Endodermal cell (in vitro differentiated cells): ENCODE measurements around the gene FGFR2. TPM values are rescaled to one million over a fixed set of nuclear protein-coding genes. Genes with fewer than 3 reads are reported as not detected.
A peak's percentile ranks its signal among the peaks of the same experiment; 100 is the strongest.

Source experiments
- DNase-seq: peaks from one replicate; pipeline ENCODE4 v3.0.0-alpha.2; 2017
- H3K27ac ChIP-seq: 2 replicates; pipeline ENCODE4 v1.5.1; 2013; ENCODE audit warnings: mild to moderate bottlenecking, low read depth, low read length, moderate library complexity
- H3K27me3 ChIP-seq: 2 replicates; pipeline ENCODE4 v1.6.1; 2013; ENCODE audit warnings: mild to moderate bottlenecking, low read length, moderate library complexity; ENCODE audit not compliant: insufficient read depth, control insufficient read depth, poor library complexity, severe bottlenecking
- H3K36me3 ChIP-seq: 2 replicates; pipeline ENCODE4 v1.7.0; 2013; ENCODE audit warnings: mild to moderate bottlenecking, low read length, moderate library complexity; ENCODE audit not compliant: control insufficient read depth, insufficient read depth
- H3K4me1 ChIP-seq: one replicate; pipeline ENCODE4 v1.7.0; 2013; ENCODE audit warnings: low read length; ENCODE audit not compliant: control insufficient read depth, insufficient read depth
- H3K4me3 ChIP-seq: 2 replicates; pipeline ENCODE4 v1.5.1; 2013; ENCODE audit warnings: mild to moderate bottlenecking, low read length, moderate library complexity
- H3K9ac ChIP-seq: 2 replicates; pipeline ENCODE4 v1.6.1; 2013; ENCODE audit warnings: mild to moderate bottlenecking, low read length, moderate library complexity; ENCODE audit not compliant: poor library complexity, severe bottlenecking; ENCODE audit errors: extremely low read depth
- H3K9me3 ChIP-seq: 2 replicates; pipeline ENCODE4 v1.6.1; 2013; ENCODE audit warnings: mild to moderate bottlenecking, low read length, moderate library complexity; ENCODE audit not compliant: control insufficient read depth
- H3K27ac Mint-ChIP-seq: 2 replicates; pipeline ENCODE4 v1.8.0; 2020; ENCODE audit warnings: mixed read lengths
- H3K27me3 Mint-ChIP-seq: 2 replicates; pipeline ENCODE4 v1.8.0; 2021; ENCODE audit warnings: mild to moderate bottlenecking, mixed read lengths; ENCODE audit not compliant: insufficient read depth
- H3K36me3 Mint-ChIP-seq: 2 replicates; pipeline ENCODE4 v1.8.0; 2020; ENCODE audit warnings: low read depth, mixed read lengths
- H3K4me1 Mint-ChIP-seq: 2 replicates; pipeline ENCODE4 v1.8.0; 2020; ENCODE audit warnings: mixed read lengths
- H3K4me3 Mint-ChIP-seq: 2 replicates; pipeline ENCODE4 v1.8.0; 2020; ENCODE audit warnings: mild to moderate bottlenecking, moderate library complexity, mixed read lengths
- H3K9me3 Mint-ChIP-seq: 2 replicates; pipeline ENCODE4 v1.8.0; 2020; ENCODE audit warnings: mild to moderate bottlenecking, mixed read lengths
- CTCF ChIP-seq: fragments of 200-600 bp; sonication (generic); conservative IDR thresholded peaks from 2 replicates; pipeline ENCODE4 v1.5.0; 2021; ENCODE audit warnings: antibody characterized with exemption, mild to moderate bottlenecking
- WGBS, 2 experiments: methylation state at CpG; one replicate each; pipeline versions ENCODE4 v1.1.5 to v1.1.7; 2013; ENCODE audit warnings: missing lambda C conversion rate in 2 of 2, mixed read lengths in 1 of 2; ENCODE audit not compliant: insufficient coverage in 1 of 2, insufficient read length in 1 of 2; 5-methylcytosine and 5-hydroxymethylcytosine counted together
- total RNA-seq, 2 donors: library from RNA; stranded (reverse); fragmentation: NEBNext Ultra II Directional in 1 of 2; extraction: Animal tissue kit (Norgen Biotek cat#: 25700) in 1 of 2; gene quantifications; 2 replicates in 1 of 2; 3 replicates in 1 of 2; pipeline ENCODE4 v1.2.1, GENCODE V29; 2021

The FGFR2 gene
- total RNA-seq, 2 donors from 2014 or later = 56.5 to 77.0 TPM

GRCh38 chr10:121583857-121584256 lies 14.4 kb downstream of the FGFR2 start:
- Histone ChIP-seq H3K36me3 (peaks cover 44% of the 10 kb centered on the region), H3K9ac (no peak overlapping the region), H3K9me3 (peaks cover 15% of the 10 kb centered on the region), H3K4me3 (no peak overlapping the region), H3K27ac (no peak overlapping the region), H3K27me3 (peaks cover 2% of the 10 kb centered on the region), H3K4me1 (peaks cover 3% of the 10 kb centered on the region)
- DNase-seq = no peak
- Mint-ChIP-seq H3K36me3 (peaks cover 58% of the 10 kb centered on the region), H3K4me3 (no peak overlapping the region), H3K27me3 (peaks cover 2% of the 10 kb centered on the region), H3K4me1 (peaks cover 32% of the 10 kb centered on the region), H3K27ac (no peak overlapping the region), H3K9me3 (peaks cover 11% of the 10 kb centered on the region)
- TF ChIP-seq CTCF = no peak
- WGBS, 2 experiments = 91 to 100% methylated on average over 1 of the region's 1 CpG

- WGBS, 2 experiments = 88 to 95% methylated on average over 5 to 6 of the region's 6 CpGs
- H3K36me3 Mint-ChIP-seq = peaks cover 55% of the 10 kb centered on the region
- H3K4me3 Mint-ChIP-seq = no peak overlapping the region
- H3K27ac Mint-ChIP-seq = no peak overlapping the region
- Histone ChIP-seq H3K27me3 (no peaks in the 10 kb centered on the region), H3K9ac (no peak overlapping the region), H3K36me3 (peaks cover 39% of the 10 kb centered on the region), H3K4me1 (peaks cover 3% of the 10 kb centered on the region), H3K4me3 (no peak overlapping the region), H3K27ac (no peak overlapping the region), H3K9me3 (peaks cover 12% of the 10 kb centered on the region)
- peaks cover 1% of the 10 kb centered on the region for H3K27me3 Mint-ChIP-seq
- DNase-seq = no peak
- peaks cover 36% of the 10 kb centered on the region for H3K4me1 Mint-ChIP-seq
- no peak for TF ChIP-seq CTCF
- peaks cover 11% of the 10 kb centered on the region for H3K9me3 Mint-ChIP-seq
Measured at GRCh38 chr10:121583258-121583657, 15.0 kb downstream of the FGFR2 start.

GRCh38 chr10:121580276-121581116 lies 17.7 kb downstream of the FGFR2 start:
- Mint-ChIP-seq H3K4me3 (peak overlapping the region; percentile 16), H3K36me3 (peaks cover 42% of the 10 kb centered on the region), H3K27ac (peak overlapping the region; percentile 83), H3K27me3 (no peaks in the 10 kb centered on the region), H3K9me3 (no peaks in the 10 kb centered on the region), H3K4me1 (peaks cover 47% of the 10 kb centered on the region)
- Histone ChIP-seq H3K27ac (peak overlapping the region; percentile 78), H3K9me3 (no peaks in the 10 kb centered on the region), H3K9ac (no peak overlapping the region), H3K27me3 (no peaks in the 10 kb centered on the region), H3K4me3 (no peak overlapping the region), H3K36me3 (peaks cover 25% of the 10 kb centered on the region), H3K4me1 (peaks cover 3% of the 10 kb centered on the region)
- peak; percentile 88 for DNase-seq
- TF ChIP-seq CTCF = no peak
- WGBS, 2 experiments = 40 to 42% methylated on average over 15 to 22 of the region's 22 CpGs
